PC-9 (cell line): Measurements from ENCODE around the gene SYNJ2BP. TPM values are rescaled to one million over a fixed set of nuclear protein-coding genes. Genes with fewer than 3 reads are reported as not detected.

Source experiments
- BruUV-seq: library from RNA; stranded (reverse); fragments of 400-500 nt; replicated peaks from 2 replicates; lab custom pipeline; 2021; lab: Mats Ljungman, UMichigan
- CTCF ChIA-PET: fragments of 300-600 bp; sonication (Branson Sonifier 250); formaldehyde crosslinking; loops from one replicate; lab custom pipeline; 2022; ENCODE audit warnings: antibody characterized with exemption; lab: Charles Lee
- POLR2A ChIA-PET: fragments of 300-600 bp; sonication (Branson Sonifier 250); formaldehyde crosslinking; loops from one replicate; lab custom pipeline; 2022; ENCODE audit warnings: antibody characterized with exemption; ENCODE audit not compliant: unreplicated experiment; lab: Charles Lee
- DNase-seq, 2 experiments: peaks; one replicate each; pipeline versions ENCODE4 v3.0.0 to v3.0.0-alpha.2; 2015 to 2022; ENCODE audit warnings: mixed read lengths in 1 of 2
- H2AFZ ChIP-seq: fragments of 200-600 bp; sonication (generic); 2 replicates; pipeline ENCODE4 v1.8.1; 2017; ENCODE audit warnings: antibody characterized with exemption
- H3F3A ChIP-seq: fragments of 200-600 bp; sonication (generic); 2 replicates; pipeline ENCODE4 v1.8.1; 2017; ENCODE audit warnings: antibody characterized with exemption, mild to moderate bottlenecking, low read depth; ENCODE audit not compliant: insufficient read depth
- H3K27ac ChIP-seq: fragments of 200-600 bp; sonication (generic); 2 replicates; pipeline ENCODE4 v1.6.1; 2016; ENCODE audit warnings: mixed run types
- H3K27me3 ChIP-seq: fragments of 200-600 bp; sonication (generic); 2 replicates; pipeline ENCODE4 v1.6.1; 2016; ENCODE audit warnings: low read depth, mixed run types; ENCODE audit not compliant: insufficient read depth
- H3K36me3 ChIP-seq: fragments of 200-600 bp; sonication (generic); 2 replicates; pipeline ENCODE4 v1.6.1; 2016; ENCODE audit warnings: low read depth, mixed run types
- H3K4me1 ChIP-seq: fragments of 200-600 bp; sonication (generic); replicated peaks from 2 replicates; pipeline ENCODE4 v1.6.1; 2016; ENCODE audit warnings: mixed run types; ENCODE audit not compliant: insufficient read depth
- H3K4me2 ChIP-seq: fragments of 200-600 bp; sonication (generic); 2 replicates; pipeline ENCODE4 v1.6.1; 2017; ENCODE audit warnings: mixed run types
- H3K4me3 ChIP-seq: fragments of 200-600 bp; sonication (generic); 2 replicates; pipeline ENCODE4 v1.6.1; 2016; ENCODE audit warnings: mixed run types
- H3K79me2 ChIP-seq: fragments of 200-600 bp; sonication (generic); 2 replicates; pipeline ENCODE4 v1.6.1; 2017; ENCODE audit warnings: low read depth, mixed run types
- H3K9me2 ChIP-seq: fragments of 200-600 bp; sonication (generic); 2 replicates; pipeline ENCODE4 v1.8.1; 2017; ENCODE audit warnings: mild to moderate bottlenecking; ENCODE audit not compliant: insufficient read depth
- H3K9me3 ChIP-seq: fragments of 200-600 bp; sonication (generic); 2 replicates; pipeline ENCODE4 v1.8.1; 2016; ENCODE audit warnings: low read depth; ENCODE audit not compliant: insufficient read depth
- H4K20me1 ChIP-seq: fragments of 200-600 bp; sonication (generic); 2 replicates; pipeline ENCODE4 v1.8.1; 2017; ENCODE audit not compliant: insufficient read depth
- EZH2 ChIP-seq: fragments of 200-600 bp; sonication (generic); IDR thresholded peaks from 2 replicates; pipeline ENCODE4 v1.8.0; 2017; ENCODE audit warnings: antibody characterized with exemption, low read depth
- intact Hi-C: fragments of 100-400 bp; cut with micrococcal nuclease; formaldehyde crosslinking; loops from one replicate; pipeline ENCODE4 v1.10.0; 2022; ENCODE audit not compliant: unreplicated experiment
- total RNA-seq: library from RNA; stranded (reverse); gene quantifications from 2 replicates; pipeline ENCODE4 v1.2.3, GENCODE V29; 2021
- TF ChIP-seq, protein P1 (sequence below): fragments of 200-600 bp; sonication (generic); conservative IDR thresholded peaks from 2 replicates; pipeline ENCODE4 v1.6.1; 2017; ENCODE audit warnings: mixed run types, antibody characterized with exemption, mild to moderate bottlenecking, moderate library complexity

Gene SYNJ2BP
- total RNA-seq, 1 experiment from 2014 or later, result 30.2 TPM

DNA sequence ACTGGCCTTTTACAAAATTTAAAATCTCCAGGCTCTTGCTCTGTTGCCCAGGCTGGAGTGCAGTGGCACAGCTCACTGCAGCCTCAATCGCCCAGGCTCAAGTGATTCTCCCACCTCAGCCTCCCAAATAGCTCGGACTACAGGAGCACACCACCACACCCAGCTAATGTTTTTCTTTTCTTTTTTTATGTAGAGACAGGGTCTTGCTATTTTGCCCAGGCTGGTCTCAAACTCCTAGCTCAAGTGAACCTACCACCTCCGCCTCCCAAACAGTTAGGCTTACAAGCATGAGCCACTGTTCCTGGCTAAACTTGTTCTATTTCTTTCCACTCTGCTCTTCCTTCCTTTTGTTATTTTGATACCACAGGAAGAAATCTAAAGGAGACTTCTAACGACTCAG is 15.2 kb downstream of the SYNJ2BP start:
- H4K20me1 ChIP-seq, result no peaks in the 10 kb centered on the region
- CTCF ChIA-PET, result no interaction called here
- intact Hi-C loops, result no loop called here

DNA sequence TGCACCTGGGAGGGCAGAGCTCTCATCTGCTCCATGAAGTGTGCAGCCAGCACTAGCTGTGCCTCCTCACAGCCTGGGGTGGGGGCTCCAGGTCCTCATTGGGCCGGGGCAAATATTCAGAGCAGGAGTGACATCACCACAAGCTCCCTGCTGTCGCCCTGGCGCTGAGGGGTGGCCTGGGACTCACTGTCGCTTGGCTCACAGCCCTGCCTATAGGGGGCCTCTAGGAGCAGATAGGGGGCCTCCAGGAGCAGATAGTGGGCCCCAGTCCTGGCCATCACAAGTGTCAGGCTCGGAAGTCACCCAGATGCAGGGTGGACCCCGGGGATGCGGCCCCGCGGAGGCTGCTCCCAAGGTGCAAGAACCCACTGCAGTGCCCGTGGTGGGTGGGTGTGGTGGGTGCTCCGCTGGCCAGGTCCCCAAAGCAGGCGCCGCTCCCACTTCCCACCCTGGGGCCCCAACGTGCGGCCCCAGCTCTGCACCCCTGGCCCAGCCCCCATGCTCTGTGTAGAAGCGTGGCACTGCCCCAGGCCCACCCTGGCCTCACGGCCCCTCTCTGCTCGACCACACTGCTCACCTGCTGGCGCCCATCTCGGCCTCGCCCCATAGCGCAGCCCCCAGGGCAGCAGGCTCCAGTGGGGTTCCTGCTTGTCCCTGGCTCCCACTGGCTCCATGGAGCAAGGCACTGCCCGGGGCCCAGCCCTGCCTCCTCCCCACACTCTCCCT is 18.0 kb downstream of the SYNJ2BP start:
- no peaks in the 10 kb centered on the region for H3K9me3 ChIP-seq
- no peaks in the 10 kb centered on the region for H3K36me3 ChIP-seq
- no peak for DNase-seq
- ChIA-PET CTCF (no interaction called here), POLR2A (no interaction called here)
- no peak overlapping the region for H3K27ac ChIP-seq
- H3K79me2 ChIP-seq, result no peaks in the 10 kb centered on the region
- no TSS peak for BruUV-seq
- no peaks in the 10 kb centered on the region; the same call in 1 of the 2 replicates for H3F3A ChIP-seq
- TF ChIP-seq EZH2, result no peak
- TF ChIP-seq, protein P1, sequence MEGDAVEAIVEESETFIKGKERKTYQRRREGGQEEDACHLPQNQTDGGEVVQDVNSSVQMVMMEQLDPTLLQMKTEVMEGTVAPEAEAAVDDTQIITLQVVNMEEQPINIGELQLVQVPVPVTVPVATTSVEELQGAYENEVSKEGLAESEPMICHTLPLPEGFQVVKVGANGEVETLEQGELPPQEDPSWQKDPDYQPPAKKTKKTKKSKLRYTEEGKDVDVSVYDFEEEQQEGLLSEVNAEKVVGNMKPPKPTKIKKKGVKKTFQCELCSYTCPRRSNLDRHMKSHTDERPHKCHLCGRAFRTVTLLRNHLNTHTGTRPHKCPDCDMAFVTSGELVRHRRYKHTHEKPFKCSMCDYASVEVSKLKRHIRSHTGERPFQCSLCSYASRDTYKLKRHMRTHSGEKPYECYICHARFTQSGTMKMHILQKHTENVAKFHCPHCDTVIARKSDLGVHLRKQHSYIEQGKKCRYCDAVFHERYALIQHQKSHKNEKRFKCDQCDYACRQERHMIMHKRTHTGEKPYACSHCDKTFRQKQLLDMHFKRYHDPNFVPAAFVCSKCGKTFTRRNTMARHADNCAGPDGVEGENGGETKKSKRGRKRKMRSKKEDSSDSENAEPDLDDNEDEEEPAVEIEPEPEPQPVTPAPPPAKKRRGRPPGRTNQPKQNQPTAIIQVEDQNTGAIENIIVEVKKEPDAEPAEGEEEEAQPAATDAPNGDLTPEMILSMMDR, result no peak
- H3K4me2 ChIP-seq, result no peak overlapping the region
- H3K4me3 ChIP-seq, result no peak overlapping the region
- no peak overlapping the region for H2AFZ ChIP-seq
- no peaks in the 10 kb centered on the region for H4K20me1 ChIP-seq
- intact Hi-C loops, result no loop called here
- no peaks in the 10 kb centered on the region; the same call in 1 of the 2 replicates for H3K9me2 ChIP-seq
- H3K27me3 ChIP-seq, result no peaks in the 10 kb centered on the region
- no peaks in the 10 kb centered on the region for H3K4me1 ChIP-seq

More for the DNA sequence above, 15.2 kb downstream of the SYNJ2BP start:
- DNase-seq, result no peak
- Histone ChIP-seq H3K4me3 (no peak overlapping the region), H3K9me2 (no peaks in the 10 kb centered on the region; the same call in 1 of the 2 replicates), H3K27me3 (no peaks in the 10 kb centered on the region), H3K36me3 (no peaks in the 10 kb centered on the region), H3K4me2 (no peak overlapping the region), H3K4me1 (no peaks in the 10 kb centered on the region), H3K9me3 (no peaks in the 10 kb centered on the region), H3K79me2 (no peaks in the 10 kb centered on the region), H3K27ac (no peak overlapping the region), H2AFZ (no peak overlapping the region), H3F3A (no peaks in the 10 kb centered on the region; the same call in 1 of the 2 replicates)
- BruUV-seq, result no TSS peak
- POLR2A ChIA-PET, result no interaction called here
- TF ChIP-seq EZH2, result no peak
- TF ChIP-seq, protein P1, result no peak

GRCh38 chr14:70398280-70398679 is 18.6 kb downstream of the SYNJ2BP start:
- Histone ChIP-seq H4K20me1 (0 out of 2 replicates have a peak, but pooled peaks cover under 1% of the 10 kb centered on the region), H3K9me2 (no peaks in the 10 kb centered on the region), H3K4me3 (no peak overlapping the region), H3K27ac (no peak overlapping the region), H3K36me3 (no peaks in the 10 kb centered on the region), H3K27me3 (no peaks in the 10 kb centered on the region), H3K4me2 (no peak overlapping the region), H3K4me1 (no peaks in the 10 kb centered on the region), H3K9me3 (no peaks in the 10 kb centered on the region), H3K79me2 (no peaks in the 10 kb centered on the region), H2AFZ (no peak overlapping the region), H3F3A (no peaks in the 10 kb centered on the region; the same call in 1 of the 2 replicates)
- TF ChIP-seq, protein P1, result no peak
- TF ChIP-seq EZH2, result no peak
- ChIA-PET CTCF (no interaction called here), POLR2A (no interaction called here)
- no peak for DNase-seq
- intact Hi-C loops, result no loop called here
- no TSS peak for BruUV-seq
